Stromal cell of bone marrow (primary cell): ENCODE data around the gene TFR2.
A peak's percentile ranks its signal among the peaks of the same experiment; 100 is the strongest.

Source experiments
- DNase-seq: peaks from one replicate; pipeline ENCODE4 v3.0.0-alpha.2; 2012; ENCODE audit warnings: low read depth

The TFR2 gene

GRCh38 chr7:100641463-100641859 lies at the start of gene TFR2:
Gene TFR2 (minus strand): TSS chr7:100641552. CDS start chr7:100641509, 43 bp downstream.
- DNase-seq: no peak

- no peak for DNase-seq
These were observed 48.1 kb upstream of the TFR2 start for GRCh38 chr7:100689230-100690135.

- DNase-seq: no peak
These were observed 47.0 kb upstream of the TFR2 start for GRCh38 chr7:100688326-100688860.

- DNase-seq: no peak
These were observed 46.5 kb upstream of the TFR2 start for GRCh38 chr7:100687751-100688300.

DNA sequence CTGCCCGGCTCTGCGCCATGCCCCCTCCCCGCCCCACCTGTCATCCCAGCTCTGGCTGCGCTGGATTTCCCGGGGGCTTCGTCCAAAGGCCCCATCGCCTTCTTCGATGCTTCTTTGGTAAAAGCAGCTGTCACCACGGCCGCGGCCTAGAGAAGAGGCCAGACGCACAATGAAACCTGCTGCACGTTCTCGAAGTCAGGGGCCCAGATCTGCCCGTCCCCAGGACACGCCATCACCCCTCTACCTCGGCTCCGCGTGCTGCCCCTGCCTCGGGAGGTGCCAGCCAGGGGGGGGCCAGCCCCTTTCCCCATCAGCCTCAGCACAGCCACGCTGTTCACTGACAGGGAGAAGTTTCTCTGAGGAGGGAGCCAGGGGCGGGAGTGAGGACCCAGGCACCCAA lies 45.9 kb upstream of the TFR2 start:
- DNase-seq: no peak

DNA sequence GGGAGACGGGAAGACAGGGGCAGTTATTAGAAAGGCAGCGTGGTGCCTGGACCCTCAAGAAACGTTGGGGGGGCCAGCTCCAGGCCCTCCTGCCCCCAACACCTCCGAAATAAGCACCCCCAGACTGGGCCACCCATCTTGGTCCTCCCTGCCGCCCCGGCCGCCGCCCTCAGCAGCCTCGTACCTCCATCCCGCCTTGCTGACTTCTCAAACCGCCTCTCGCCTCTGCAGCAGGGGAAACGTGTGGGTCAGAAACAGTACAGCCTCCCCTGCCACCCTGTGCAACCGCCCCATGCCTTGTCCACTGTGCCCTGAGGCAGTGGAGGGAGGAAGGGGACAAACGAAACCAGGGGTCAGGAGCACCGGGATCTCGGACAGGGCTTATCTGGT lies 45.5 kb upstream of the TFR2 start:
- no peak for DNase-seq

DNA sequence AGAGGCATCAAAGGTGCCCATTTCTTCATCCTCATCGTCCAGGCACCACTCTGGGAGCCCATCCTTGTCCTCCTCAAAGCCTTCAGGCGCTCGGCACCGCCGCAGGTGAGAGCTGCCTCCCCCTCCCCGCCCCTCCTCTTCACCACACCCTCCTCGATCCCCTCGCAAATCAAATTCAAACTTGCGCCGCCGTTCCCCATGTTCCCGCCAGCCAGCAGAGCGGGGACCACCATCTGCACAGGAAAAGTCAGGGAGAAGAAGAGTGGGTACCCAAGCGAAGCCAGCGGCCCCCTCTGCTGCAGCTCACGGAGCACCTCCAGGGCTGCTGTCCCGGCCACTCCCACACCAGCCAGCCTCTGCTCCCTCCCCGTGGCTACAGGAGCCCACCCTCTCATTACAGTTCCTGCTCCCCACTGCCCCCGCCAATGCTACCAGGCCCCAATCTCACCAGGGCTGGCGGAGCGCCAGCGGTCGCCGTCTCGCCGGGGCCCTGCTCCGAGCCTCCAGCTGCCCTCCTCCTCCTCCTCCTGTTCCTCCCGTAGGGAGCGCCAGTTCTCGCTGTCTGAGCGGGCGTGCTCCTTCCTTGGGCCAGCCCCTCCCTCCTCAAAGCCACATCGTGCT lies 45.0 kb upstream of the TFR2 start:
- no peak for DNase-seq

DNA sequence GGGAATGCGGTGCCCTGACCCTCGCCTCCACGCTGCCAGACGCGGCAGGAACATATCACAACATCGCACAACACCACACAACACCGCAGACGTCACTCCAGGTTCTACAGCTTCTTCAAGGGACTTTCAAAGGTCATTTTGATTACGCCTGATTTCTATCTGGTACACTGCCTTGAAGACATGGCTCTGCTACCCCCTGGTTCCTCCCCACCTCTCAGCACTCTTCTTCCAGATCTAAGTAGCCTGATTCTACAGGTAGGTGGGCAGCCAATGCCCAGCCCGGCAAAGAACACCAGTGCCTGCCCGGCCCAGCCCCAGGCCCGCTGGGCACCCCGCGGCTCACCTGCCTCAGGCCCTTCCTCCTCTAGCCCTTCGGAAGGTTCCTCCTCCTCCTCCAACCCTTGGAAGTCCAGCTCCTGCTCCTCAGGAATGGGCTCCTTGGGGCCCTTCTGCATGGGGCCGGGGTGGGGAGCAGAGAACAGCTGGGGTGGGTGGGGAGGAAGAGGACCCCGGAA lies 44.3 kb upstream of the TFR2 start:
- DNase-seq: no peak

DNA sequence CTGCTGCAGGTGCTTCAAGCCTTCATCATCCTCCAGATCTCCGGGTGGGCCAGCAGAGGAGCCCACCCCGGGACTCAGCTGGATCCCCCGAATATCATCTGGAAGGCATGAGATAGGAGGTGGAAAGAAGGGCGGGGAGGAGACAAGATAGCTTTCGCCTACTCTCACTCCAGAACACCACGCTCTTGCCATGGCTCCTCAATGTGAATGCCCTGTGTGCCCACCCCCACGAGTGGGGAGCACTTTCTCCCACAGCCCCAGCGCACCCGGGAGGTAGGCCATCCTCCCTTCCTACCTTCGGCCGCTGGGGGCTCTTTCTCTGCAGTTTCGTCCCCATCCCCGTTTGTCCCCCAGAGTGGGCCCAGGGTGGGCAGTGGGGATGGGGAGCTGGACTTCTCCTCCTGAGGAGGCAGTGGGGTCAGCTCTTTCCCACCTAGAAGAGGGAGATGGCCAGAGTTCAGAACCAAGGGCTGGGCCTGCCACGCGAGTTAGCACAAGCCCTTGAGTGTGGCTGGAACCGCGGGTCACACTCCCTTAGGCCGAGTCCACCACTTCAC lies 43.8 kb upstream of the TFR2 start:
- no peak for DNase-seq

DNA sequence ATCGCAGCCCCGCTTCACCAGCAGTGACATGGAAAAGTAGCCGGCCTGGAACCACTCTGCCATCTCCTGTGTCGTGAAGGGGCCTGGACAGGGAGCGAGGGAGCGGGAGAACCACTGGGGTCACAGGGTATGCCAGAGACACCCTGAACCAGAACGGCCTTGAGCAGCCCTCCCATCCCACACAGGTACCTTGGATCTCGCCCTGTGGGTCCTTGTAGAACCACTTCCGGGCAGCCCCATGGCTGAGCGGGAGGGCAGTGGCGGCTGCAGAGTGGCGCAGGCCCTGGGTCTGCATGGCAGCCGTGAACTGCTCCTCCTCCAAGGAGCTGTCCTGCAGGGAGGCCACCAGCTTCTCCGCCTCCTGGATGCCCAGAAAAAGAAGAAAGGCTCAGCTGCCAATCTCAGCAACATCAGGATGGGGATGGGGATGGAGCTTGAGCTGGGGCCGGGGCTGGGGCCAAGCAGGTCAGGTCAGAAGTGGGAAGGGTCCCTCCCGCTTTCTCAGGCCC lies 43.2 kb upstream of the TFR2 start:
- no peak for DNase-seq

DNA sequence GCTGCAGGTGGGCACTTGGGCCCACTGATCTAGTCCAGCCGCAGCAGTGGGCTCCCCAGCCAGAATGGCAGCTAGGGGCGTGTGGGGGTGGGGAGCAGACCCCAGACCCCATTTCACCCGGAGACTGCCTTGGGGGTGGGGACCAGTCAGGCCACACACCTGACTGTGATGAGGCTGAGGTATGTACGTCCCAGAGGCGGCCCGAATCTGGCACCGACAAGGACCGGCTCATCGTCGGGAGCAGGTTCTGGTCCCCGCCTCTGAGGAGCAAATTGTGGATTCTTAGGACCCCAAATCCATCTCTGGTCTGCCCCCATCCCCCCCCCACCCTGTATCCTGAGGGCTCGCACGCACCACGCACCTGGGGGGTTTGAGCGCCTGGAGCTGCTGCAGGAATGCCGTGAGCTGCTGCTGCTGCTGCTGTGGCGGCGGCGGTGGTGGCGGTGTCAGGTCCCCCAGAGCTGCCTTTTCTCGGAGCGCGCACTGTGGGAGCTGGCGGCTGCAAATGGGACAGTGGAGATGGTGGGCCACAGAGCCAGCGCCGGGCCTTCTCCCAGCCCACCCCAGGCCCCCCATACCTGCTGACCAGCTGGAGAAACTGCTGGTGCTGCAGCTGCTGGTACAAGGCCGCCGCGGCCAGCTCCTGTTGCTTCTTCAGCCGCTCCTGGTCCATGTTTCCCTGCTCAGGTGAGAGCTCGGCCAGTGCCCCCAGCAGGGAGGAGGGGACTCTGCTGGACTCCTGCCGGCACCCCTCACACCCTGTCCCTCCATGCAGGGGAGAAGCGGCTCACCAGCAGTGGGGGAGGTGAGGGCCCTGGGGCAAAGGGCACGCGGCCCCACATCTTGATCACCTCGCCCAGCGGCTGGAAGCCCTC lies 42.5 kb upstream of the TFR2 start:
- DNase-seq: no peak

GRCh38 chr7:100682991-100683658 lies 41.8 kb upstream of the TFR2 start:
- DNase-seq: no peak

- no peak for DNase-seq
These were observed 40.9 kb upstream of the TFR2 start for GRCh38 chr7:100682228-100682741.

DNA sequence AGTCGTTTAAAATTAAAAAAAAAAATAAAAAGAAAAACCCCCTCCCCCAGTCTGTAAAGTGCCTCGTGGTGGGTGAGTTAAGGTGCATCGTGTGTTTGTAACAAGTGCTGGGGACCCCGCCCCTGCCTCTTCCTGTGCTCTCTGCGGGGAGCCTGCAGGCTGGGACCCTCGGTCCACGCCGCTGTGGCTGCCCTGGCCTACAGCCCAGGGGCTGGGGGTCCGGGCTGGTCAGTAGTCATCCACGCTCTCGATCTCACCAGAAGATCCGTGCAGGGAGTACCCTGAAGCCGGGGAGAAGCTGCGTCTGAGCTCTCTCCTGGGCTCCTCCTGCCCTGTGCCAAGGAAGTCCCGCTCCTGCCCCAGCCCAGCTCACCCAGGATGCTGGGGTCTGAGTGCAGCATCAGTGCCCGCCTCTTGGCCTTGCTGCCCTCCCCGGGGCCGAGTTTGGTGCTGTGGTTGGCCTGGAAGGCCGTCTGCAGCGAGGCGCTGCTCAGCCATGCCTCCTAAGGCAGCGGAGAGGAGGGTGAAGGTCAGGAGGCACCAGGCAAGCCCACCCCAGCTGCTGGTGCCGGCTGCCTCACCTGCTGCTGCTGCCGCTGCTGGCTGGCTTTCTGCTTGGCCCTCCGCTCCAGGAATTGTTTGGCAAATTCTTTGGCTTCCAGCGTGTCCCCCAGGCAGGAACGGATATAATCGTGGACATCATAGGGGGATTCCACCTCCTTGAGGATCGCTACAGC lies 40.3 kb upstream of the TFR2 start:
- DNase-seq: no peak

DNA sequence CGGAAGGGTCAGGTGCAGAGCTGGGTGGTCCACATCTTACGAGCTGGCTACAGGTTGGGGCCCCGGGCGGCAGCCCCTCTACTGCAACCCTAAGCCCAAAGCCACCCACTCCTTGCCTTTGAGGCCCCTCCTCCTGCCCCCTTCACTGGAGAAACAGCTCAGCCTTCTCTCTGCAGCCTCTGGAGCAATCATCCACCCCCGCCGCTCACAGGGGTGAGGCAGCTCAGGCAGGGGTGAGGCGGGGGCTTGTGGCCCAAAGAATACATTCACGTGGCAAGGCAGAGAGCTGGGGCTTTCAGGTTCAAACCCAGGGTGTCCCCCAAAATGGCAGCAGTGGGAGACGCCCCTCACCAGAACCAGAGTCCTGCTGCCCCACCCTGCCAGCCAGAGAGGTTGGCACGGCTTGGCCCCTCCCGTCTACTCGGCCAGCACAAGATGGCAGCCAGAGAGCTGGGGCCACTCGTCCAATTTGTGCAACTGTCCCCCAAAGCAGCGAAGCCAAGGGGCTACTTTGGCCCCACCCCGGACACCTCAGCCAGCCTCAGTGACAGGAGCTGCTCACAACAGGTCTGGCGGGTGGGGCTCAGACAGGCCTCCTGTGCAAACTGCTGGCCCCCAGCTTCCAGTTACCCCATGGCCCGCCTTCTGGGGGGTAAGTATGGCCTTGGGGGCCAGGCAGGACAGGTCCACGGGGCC lies 39.4 kb upstream of the TFR2 start:
- DNase-seq: no peak

DNA sequence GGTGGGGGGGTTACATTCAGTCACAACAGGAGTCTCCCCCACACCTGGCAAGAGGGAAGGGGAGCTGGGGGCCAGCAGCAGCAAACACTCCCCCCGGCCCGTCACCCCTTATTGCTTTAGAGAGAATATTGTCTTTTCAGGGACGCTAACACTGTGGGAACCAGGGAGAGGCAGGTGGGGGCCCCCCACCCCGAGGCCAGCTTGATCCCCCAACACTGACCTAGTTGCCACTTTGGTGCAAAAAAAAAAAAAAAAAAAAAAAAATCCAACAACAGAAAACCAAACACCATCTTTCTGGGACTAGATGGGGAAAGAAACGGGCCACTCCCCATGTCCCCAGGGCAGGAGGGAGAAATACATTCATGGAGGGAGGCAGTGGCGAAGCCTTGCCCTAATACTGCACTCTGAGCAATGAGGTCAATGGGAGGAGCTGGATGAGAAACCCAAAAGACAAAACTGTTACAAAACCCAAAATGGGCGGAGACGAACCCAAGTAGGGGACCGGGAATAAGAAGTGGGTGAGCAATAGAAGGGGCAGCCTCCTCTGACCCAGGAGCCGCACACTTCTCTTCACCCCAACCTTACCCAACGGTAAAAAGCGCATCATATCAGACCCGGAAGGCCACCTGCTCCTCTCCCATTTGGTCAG lies 38.7 kb upstream of the TFR2 start:
- peak; percentile 69 for DNase-seq

- no peak for DNase-seq
These were observed 38.0 kb upstream of the TFR2 start for GRCh38 chr7:100679129-100679926.
